Esophagus squamous epithelium (tissue), 4 donors: Measurements from ENCODE around the gene IWS1.

Experiments
- POLR2A ChIP-seq, 4 donors: fragments of 450-650 bp; IDR thresholded peaks; one replicate each; pipeline ENCODE4 v1.6.1; 2017; ENCODE audit warnings: antibody characterized with exemption in 4 of 4, mild to moderate bottlenecking in 4 of 4, moderate library complexity in 3 of 4
- TF ChIP-seq, protein P1 (sequence below), 6 experiments: fragments of 450-650 bp in 4 of 6; fragments of 200-600 bp in 2 of 6; sonication (generic) in 2 of 6; IDR thresholded peaks; one replicate each; pipeline ENCODE4 v1.5.1; 2016 to 2019; ENCODE audit warnings: antibody characterized with exemption in 6 of 6, mild to moderate bottlenecking in 4 of 6, moderate library complexity in 4 of 6

DNA sequence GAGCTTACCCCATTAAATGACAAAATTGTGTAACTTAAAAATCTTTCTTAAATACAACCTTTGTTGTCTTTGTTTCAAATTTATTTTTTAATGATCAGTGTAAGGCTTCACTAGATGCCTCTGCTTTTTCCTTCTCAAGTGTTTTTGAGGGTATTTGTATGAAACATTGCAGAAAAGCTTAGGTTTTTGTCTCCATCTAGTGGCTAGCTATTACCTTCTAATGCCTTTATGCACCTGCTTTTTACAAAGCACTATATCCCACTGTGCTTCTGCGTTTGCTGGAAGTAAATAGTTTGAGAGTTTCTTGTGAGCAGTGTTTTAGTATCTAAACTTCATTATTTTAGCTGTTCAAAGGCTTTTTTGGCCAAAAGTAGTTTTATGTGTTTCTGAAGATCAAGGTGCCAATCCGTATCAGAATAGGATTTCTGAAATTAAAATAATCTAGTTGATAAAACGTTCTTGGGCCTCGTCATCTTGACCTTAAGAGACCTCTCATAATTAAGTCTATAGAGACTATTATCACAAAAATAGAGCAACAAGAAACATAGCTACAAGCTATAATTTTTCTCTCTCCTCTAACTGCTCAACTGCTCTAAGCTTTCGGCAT, 47.0 kb downstream of the IWS1 start:
- TF ChIP-seq, protein P1, sequence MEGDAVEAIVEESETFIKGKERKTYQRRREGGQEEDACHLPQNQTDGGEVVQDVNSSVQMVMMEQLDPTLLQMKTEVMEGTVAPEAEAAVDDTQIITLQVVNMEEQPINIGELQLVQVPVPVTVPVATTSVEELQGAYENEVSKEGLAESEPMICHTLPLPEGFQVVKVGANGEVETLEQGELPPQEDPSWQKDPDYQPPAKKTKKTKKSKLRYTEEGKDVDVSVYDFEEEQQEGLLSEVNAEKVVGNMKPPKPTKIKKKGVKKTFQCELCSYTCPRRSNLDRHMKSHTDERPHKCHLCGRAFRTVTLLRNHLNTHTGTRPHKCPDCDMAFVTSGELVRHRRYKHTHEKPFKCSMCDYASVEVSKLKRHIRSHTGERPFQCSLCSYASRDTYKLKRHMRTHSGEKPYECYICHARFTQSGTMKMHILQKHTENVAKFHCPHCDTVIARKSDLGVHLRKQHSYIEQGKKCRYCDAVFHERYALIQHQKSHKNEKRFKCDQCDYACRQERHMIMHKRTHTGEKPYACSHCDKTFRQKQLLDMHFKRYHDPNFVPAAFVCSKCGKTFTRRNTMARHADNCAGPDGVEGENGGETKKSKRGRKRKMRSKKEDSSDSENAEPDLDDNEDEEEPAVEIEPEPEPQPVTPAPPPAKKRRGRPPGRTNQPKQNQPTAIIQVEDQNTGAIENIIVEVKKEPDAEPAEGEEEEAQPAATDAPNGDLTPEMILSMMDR (IDR thresholded peaks at IDR 0.05), result peak; percentile 38 to 68 (median 54)
- no peak for TF ChIP-seq POLR2A (IDR thresholded peaks at IDR 0.05)
